ENCODE results near the gene RANGAP1. TPM values are rescaled to one million over a fixed set of nuclear protein-coding genes. Genes with fewer than 3 reads are reported as not detected.

Gene RANGAP1
- polyA plus RNA-seq, 1 experiment: 145 TPM

- Histone ChIP-seq H3K36me3 (ENCODE audit: control insufficient read depth, insufficient read depth, low read length) (peaks cover 39% of the 10 kb centered on the region), H3K27me3 (ENCODE audit: control insufficient read depth, insufficient read depth, low read length) (no peaks in the 10 kb centered on the region), H3K4me3 (ENCODE audit: low read depth, low read length) (no peak overlapping the region)
- TF ChIP-seq CTCF (IDR thresholded peaks at IDR 0.05; ENCODE audit: insufficient read depth, low read depth, low read length): no peak
- DNase-seq (ENCODE audit: low read depth): no peak
- CTCF ChIA-PET: no interaction called here
- POLR2A ChIA-PET: no interaction called here
These were observed 18.0 kb downstream of the RANGAP1 start for GRCh38 chr22:41267958-41268357.

- H3K36me3 ChIP-seq (ENCODE audit: control insufficient read depth, insufficient read depth, low read length): peaks cover 56% of the 10 kb centered on the region
- no peaks in the 10 kb centered on the region for H3K27me3 ChIP-seq (ENCODE audit: control insufficient read depth, insufficient read depth, low read length)
- POLR2A ChIA-PET: interaction anchor here (0.6 kb wide), 1 partner anchor 117 kb away, joined by 3 read pairs; the partner anchor contains the start of gene TEF
- no peak overlapping the region for H3K4me3 ChIP-seq (ENCODE audit: low read depth, low read length)
- CTCF ChIA-PET: interaction anchor here (1.4 kb wide), 1 partner anchor 10 kb away, joined by 3 read pairs; no protein-coding TSS in a partner anchor
- no peak for TF ChIP-seq CTCF (IDR thresholded peaks at IDR 0.05; ENCODE audit: insufficient read depth, low read depth, low read length)
- DNase-seq (ENCODE audit: low read depth): no peak
These were observed 21.5 kb downstream of the RANGAP1 start for GRCh38 chr22:41264408-41264941.

GRCh38 chr22:41263704-41264103, 22.3 kb downstream of the RANGAP1 start:
- POLR2A ChIA-PET: no interaction called here
- Histone ChIP-seq H3K4me3 (ENCODE audit: low read depth, low read length) (no peak overlapping the region), H3K36me3 (ENCODE audit: control insufficient read depth, insufficient read depth, low read length) (peaks cover 59% of the 10 kb centered on the region), H3K27me3 (ENCODE audit: control insufficient read depth, insufficient read depth, low read length) (no peaks in the 10 kb centered on the region)
- CTCF ChIA-PET: interaction anchor here (1.4 kb wide), 1 partner anchor 11 kb away, joined by 3 read pairs; no protein-coding TSS in a partner anchor
- no peak for TF ChIP-seq CTCF (IDR thresholded peaks at IDR 0.05; ENCODE audit: insufficient read depth, low read depth, low read length)
- no peak for DNase-seq (ENCODE audit: low read depth)

GRCh38 chr22:41262250-41262765, 23.7 kb downstream of the RANGAP1 start:
- CTCF ChIA-PET: interaction anchor here (0.6 kb wide), 1 partner anchor 37 kb away, joined by 3 read pairs; no protein-coding TSS in a partner anchor

More at GRCh38 chr22:41262250-41262765, 23.7 kb downstream of the RANGAP1 start:
- DNase-seq (ENCODE audit: low read depth): no peak
- peaks cover 58% of the 10 kb centered on the region for H3K36me3 ChIP-seq (ENCODE audit: control insufficient read depth, insufficient read depth, low read length)
- no peak overlapping the region for H3K4me3 ChIP-seq (ENCODE audit: low read depth, low read length)
- POLR2A ChIA-PET: no interaction called here
- no peak for TF ChIP-seq CTCF (IDR thresholded peaks at IDR 0.05; ENCODE audit: insufficient read depth, low read depth, low read length)
- no peaks in the 10 kb centered on the region for H3K27me3 ChIP-seq (ENCODE audit: control insufficient read depth, insufficient read depth, low read length)
